ENCODE measurements around the gene CERKL.

The CERKL gene

DNA sequence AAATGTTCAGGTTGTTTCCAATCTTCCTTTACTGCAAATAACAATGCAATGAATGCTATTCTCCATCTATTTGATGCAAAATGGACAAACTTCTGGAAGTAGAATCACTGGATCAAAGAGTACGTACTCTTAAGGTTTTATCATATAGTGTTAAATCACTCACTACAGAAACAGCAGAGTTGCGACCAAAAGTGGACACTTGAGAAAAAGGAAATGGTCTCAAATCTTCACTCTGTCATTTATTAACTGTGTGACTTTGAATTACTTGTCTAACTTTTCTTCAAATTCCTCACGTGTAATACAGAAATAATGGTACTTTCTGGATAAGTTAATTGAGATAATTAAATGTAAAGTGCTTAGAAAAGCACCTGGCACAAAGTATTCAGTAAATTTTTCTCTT lies 78.1 kb downstream of the CERKL start:
- Histone ChIP-seq H3K9me3 (ENCODE audit: control insufficient read depth in 1 of 2, low read length in 2 of 2) (no peaks in the 10 kb centered on the region), H3K9ac (ENCODE audit: low read depth in 1 of 2, low read length in 2 of 2) (no peak overlapping the region), H3K27me3 (ENCODE audit: control insufficient read depth in 1 of 2, insufficient read depth in 2 of 2, low read length in 2 of 2) (no peaks in the 10 kb centered on the region), H3K36me3 (ENCODE audit: control insufficient read depth in 1 of 2, insufficient read depth in 2 of 2, low read length in 2 of 2) (no peaks in the 10 kb centered on the region), H3K27ac (ENCODE audit: low read depth, low read length) (no peak overlapping the region), H3K4me3 (ENCODE audit: low read depth in 1 of 2, low read length in 2 of 2) (no peak overlapping the region), H3K4me1 (ENCODE audit: control insufficient read depth in 1 of 2, insufficient read depth in 2 of 2, low read length in 2 of 2) (peaks cover 14 to 19% of the 10 kb centered on the region in 2 donors)

DNA sequence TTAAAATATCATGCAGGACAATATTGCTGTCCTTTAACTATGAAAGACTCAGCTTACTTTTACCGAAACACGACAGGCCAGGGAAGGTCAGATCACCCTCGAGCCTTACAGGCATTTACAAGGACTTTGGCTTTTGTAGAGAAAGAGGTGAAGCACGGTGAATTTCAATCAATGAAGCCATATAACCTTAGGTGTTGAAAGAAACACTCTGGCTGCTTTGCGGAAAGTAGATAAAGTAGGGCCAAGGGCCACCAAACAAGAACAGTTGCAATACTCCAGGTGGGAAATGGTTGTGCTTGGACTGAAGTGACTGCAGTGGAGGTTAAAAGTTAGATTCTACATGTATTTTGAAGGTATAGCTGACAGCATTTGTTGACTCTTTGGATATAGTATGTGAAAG lies 80.5 kb downstream of the CERKL start:
- Histone ChIP-seq H3K4me1 (ENCODE audit: control insufficient read depth in 1 of 2, insufficient read depth in 2 of 2, low read length in 2 of 2) (peaks cover 14 to 19% of the 10 kb centered on the region in 2 donors), H3K4me3 (ENCODE audit: low read depth in 1 of 2, low read length in 2 of 2) (no peak overlapping the region), H3K36me3 (ENCODE audit: control insufficient read depth in 1 of 2, insufficient read depth in 2 of 2, low read length in 2 of 2) (no peaks in the 10 kb centered on the region), H3K27me3 (ENCODE audit: control insufficient read depth in 1 of 2, insufficient read depth in 2 of 2, low read length in 2 of 2) (no peaks in the 10 kb centered on the region), H3K9me3 (ENCODE audit: control insufficient read depth in 1 of 2, low read length in 2 of 2) (no peaks in the 10 kb centered on the region), H3K9ac (ENCODE audit: low read depth in 1 of 2, low read length in 2 of 2) (no peak overlapping the region), H3K27ac (ENCODE audit: low read depth, low read length) (no peak overlapping the region)

DNA sequence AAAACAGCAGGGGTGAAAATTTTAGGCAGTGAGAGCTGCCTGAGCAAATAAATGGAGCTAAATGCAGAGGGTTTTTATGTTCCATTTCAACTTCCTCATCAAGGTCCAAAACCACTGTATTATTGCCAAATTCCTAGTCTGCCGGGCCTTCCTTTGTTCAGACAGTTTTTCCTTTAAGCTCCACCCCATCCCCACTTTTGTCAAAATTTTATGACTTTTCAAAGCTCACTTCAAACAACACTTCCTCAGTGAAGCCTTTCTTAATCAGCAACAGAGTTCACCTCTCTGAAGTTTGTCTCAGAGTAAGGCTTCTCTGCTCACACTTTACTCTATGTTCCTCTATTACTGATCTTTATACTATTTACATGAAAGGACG lies 81.3 kb downstream of the CERKL start:
- Histone ChIP-seq H3K9me3 (ENCODE audit: control insufficient read depth in 1 of 2, low read length in 2 of 2) (no peaks in the 10 kb centered on the region), H3K9ac (ENCODE audit: low read depth in 1 of 2, low read length in 2 of 2) (peak overlapping the region in 1 of 2 donors; percentile 10), H3K4me1 (ENCODE audit: control insufficient read depth in 1 of 2, insufficient read depth in 2 of 2, low read length in 2 of 2) (peaks cover 14 to 19% of the 10 kb centered on the region in 2 donors), H3K4me3 (ENCODE audit: low read depth in 1 of 2, low read length in 2 of 2) (no peak overlapping the region), H3K36me3 (ENCODE audit: control insufficient read depth in 1 of 2, insufficient read depth in 2 of 2, low read length in 2 of 2) (no peaks in the 10 kb centered on the region), H3K27me3 (ENCODE audit: control insufficient read depth in 1 of 2, insufficient read depth in 2 of 2, low read length in 2 of 2) (no peaks in the 10 kb centered on the region), H3K27ac (ENCODE audit: low read depth, low read length) (no peak overlapping the region)

DNA sequence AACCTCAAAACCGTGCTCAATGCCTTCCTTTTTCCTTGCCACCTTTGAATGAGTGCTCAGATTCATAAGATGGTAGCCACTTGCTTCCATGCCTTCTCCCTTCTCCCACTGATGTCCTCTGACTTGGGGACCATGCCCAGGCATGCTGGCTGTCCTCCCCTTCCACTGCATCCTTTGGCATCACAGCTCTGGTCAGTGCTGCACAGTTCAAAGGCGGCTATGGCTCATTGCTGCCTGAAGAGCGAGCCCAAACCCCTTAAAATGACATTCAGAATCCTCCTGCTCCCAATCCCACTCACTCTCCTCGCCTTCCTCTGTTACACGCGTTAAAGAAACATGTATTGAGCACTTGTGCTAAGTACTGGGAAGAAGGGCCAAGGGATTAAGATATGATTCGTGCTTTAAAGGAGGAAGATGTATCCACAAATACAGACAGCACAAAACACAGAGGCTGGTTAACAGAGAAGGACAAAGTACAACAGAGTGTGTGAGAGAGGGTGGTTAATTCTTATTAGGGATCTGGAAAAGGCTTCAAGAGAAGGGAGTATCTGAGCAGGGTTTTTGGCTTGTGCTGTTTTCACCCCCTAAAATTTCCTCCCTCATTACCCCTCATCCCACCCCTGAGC lies 81.8 kb downstream of the CERKL start:
- Histone ChIP-seq H3K36me3 (ENCODE audit: control insufficient read depth in 1 of 2, insufficient read depth in 2 of 2, low read length in 2 of 2) (no peaks in the 10 kb centered on the region), H3K9me3 (ENCODE audit: control insufficient read depth in 1 of 2, low read length in 2 of 2) (no peaks in the 10 kb centered on the region), H3K4me3 (ENCODE audit: low read depth in 1 of 2, low read length in 2 of 2) (no peak overlapping the region), H3K4me1 (ENCODE audit: control insufficient read depth in 1 of 2, insufficient read depth in 2 of 2, low read length in 2 of 2) (peaks cover 14 to 19% of the 10 kb centered on the region in 2 donors), H3K27me3 (ENCODE audit: control insufficient read depth in 1 of 2, insufficient read depth in 2 of 2, low read length in 2 of 2) (no peaks in the 10 kb centered on the region), H3K27ac (ENCODE audit: low read depth, low read length) (no peak overlapping the region), H3K9ac (ENCODE audit: low read depth in 1 of 2, low read length in 2 of 2) (peak overlapping the region; percentile 10 to 33)

DNA sequence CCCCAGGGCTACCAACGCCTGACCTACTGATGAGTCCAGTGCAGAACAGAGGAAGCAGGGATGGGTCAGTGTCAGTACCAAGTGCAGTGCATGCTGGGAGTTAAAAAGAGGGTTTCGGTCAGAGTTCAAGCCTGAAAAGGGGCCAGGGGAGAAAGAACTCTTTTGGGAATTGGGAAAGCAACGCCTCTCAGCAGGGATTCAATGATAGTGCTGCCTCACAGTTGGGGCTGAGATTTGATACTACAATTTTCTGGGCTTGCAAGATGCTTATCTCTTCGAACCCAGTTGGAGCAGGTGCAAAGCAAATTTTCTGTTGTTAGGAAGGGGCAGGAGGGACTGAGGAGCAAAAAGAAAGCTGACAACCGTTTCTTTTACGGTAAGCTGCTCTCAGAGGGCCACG lies 82.6 kb downstream of the CERKL start:
- Histone ChIP-seq H3K27me3 (ENCODE audit: control insufficient read depth in 1 of 2, insufficient read depth in 2 of 2, low read length in 2 of 2) (no peaks in the 10 kb centered on the region), H3K4me1 (ENCODE audit: control insufficient read depth in 1 of 2, insufficient read depth in 2 of 2, low read length in 2 of 2) (peaks cover 14 to 19% of the 10 kb centered on the region in 2 donors), H3K36me3 (ENCODE audit: control insufficient read depth in 1 of 2, insufficient read depth in 2 of 2, low read length in 2 of 2) (no peaks in the 10 kb centered on the region), H3K27ac (ENCODE audit: low read depth, low read length) (no peak overlapping the region), H3K9ac (ENCODE audit: low read depth in 1 of 2, low read length in 2 of 2) (no peak overlapping the region), H3K9me3 (ENCODE audit: control insufficient read depth in 1 of 2, low read length in 2 of 2) (no peaks in the 10 kb centered on the region), H3K4me3 (ENCODE audit: low read depth in 1 of 2, low read length in 2 of 2) (no peak overlapping the region)

DNA sequence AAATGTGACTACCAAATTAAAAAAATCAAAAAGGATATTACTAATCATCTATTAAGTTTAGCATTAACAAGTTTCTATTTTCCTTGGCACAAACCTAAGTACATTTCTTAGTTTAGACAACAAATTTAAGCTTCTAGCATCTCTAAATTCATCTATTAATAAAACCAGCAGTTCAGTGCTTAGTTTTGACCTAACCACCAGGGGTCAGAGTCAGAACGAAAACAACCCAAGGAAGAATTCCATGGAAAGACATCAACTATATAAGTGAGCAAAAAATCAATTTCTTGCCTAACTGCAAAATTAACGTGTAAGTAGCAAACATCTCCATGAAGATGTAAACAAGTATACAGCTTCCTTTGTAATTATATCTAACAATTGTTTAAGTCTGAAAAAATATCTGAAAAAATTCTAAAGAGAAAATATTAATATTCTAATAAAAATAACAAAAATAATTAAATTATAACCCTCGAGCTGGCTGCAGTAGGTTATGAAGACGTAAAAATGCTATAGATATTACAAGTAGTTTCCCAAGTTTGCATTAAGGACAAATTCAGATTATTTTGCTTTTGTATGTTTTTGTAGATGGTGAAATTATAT lies 83.7 kb downstream of the CERKL start:
- no peak overlapping the region for H3K4me3 ChIP-seq (ENCODE audit: low read depth in 1 of 2, low read length in 2 of 2)
- no peak overlapping the region for H3K9ac ChIP-seq (ENCODE audit: low read depth in 1 of 2, low read length in 2 of 2)
- H3K27ac ChIP-seq (ENCODE audit: low read depth, low read length) = no peak overlapping the region
- no peaks in the 10 kb centered on the region for H3K36me3 ChIP-seq (ENCODE audit: control insufficient read depth in 1 of 2, insufficient read depth in 2 of 2, low read length in 2 of 2)
- H3K4me1 ChIP-seq (ENCODE audit: control insufficient read depth in 1 of 2, insufficient read depth in 2 of 2, low read length in 2 of 2) = peaks cover 14 to 19% of the 10 kb centered on the region in 2 donors
- no peaks in the 10 kb centered on the region for H3K27me3 ChIP-seq (ENCODE audit: control insufficient read depth in 1 of 2, insufficient read depth in 2 of 2, low read length in 2 of 2)
- H3K9me3 ChIP-seq (ENCODE audit: control insufficient read depth in 1 of 2, low read length in 2 of 2) = no peaks in the 10 kb centered on the region

DNA sequence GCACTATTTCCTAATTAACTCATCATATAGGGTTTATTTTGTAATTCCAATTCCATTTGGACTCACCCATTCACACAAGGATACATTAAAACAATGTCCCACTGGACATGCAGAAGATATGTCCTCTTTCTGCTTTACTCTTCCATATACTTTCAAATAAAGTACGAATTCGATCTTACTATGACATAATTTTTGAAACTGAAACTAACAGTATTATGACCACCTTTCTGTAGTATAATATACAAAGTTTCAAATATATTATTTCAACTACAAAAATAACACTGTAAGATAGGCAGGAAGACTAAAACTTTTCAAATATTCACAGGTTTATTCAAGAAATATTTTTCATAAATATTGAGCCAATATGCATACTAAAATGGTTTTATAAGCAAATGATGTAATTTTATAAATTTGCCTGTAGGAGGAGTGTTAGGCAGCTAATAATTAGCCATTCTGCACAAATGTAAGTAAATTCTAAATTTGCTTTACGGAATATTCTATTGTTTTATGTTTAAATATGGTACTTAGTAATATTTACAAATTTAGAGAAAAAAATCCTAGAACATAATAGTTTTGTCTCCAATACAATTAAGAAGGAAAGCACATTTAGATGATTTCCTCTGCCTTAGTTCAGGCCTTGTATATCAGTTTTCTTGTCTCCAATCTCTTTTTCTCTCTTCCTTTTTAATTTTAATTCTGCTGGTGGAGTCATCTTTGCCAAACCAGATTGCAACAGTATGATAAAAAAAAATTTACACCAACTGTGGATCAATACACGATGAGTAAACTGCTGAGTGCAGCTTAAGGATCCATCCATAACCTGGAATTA lies 85.9 kb downstream of the CERKL start:
- H3K9me3 ChIP-seq (ENCODE audit: control insufficient read depth in 1 of 2, low read length in 2 of 2) = no peaks in the 10 kb centered on the region
- H3K4me3 ChIP-seq (ENCODE audit: low read depth in 1 of 2, low read length in 2 of 2) = no peak overlapping the region
- H3K4me1 ChIP-seq (ENCODE audit: control insufficient read depth in 1 of 2, insufficient read depth in 2 of 2, low read length in 2 of 2) = peaks cover 7 to 16% of the 10 kb centered on the region in 2 donors
- no peaks in the 10 kb centered on the region for H3K27me3 ChIP-seq (ENCODE audit: control insufficient read depth in 1 of 2, insufficient read depth in 2 of 2, low read length in 2 of 2)
- no peak overlapping the region for H3K27ac ChIP-seq (ENCODE audit: low read depth, low read length)
- no peaks in the 10 kb centered on the region for H3K36me3 ChIP-seq (ENCODE audit: control insufficient read depth in 1 of 2, insufficient read depth in 2 of 2, low read length in 2 of 2)
- H3K9ac ChIP-seq (ENCODE audit: low read depth in 1 of 2, low read length in 2 of 2) = no peak overlapping the region

DNA sequence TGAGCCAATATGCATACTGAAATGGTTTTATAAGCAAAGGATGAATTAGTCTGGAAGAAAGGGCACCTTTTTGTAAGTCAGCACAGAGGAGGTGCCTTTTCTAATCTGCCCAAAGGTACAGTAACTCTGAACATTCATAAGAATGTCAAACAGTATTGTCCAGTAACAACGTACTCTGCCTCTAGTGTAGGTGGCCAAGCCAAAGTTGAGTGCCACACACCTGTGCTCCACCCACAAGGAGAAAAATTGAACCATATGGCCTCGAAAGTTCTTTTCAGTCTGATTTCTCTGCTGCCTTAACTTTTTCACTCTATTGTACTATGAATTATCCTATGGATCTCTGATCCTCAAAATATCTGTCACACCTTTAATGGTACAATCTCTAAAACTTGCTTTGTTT lies 86.8 kb downstream of the CERKL start:
- H3K4me1 ChIP-seq (ENCODE audit: control insufficient read depth in 1 of 2, insufficient read depth in 2 of 2, low read length in 2 of 2) = peaks cover 4 to 8% of the 10 kb centered on the region in 2 donors
- no peak overlapping the region for H3K9ac ChIP-seq (ENCODE audit: low read depth in 1 of 2, low read length in 2 of 2)
- no peaks in the 10 kb centered on the region for H3K9me3 ChIP-seq (ENCODE audit: control insufficient read depth in 1 of 2, low read length in 2 of 2)
- no peaks in the 10 kb centered on the region for H3K27me3 ChIP-seq (ENCODE audit: control insufficient read depth in 1 of 2, insufficient read depth in 2 of 2, low read length in 2 of 2)
- no peak overlapping the region for H3K4me3 ChIP-seq (ENCODE audit: low read depth in 1 of 2, low read length in 2 of 2)
- no peaks in the 10 kb centered on the region for H3K36me3 ChIP-seq (ENCODE audit: control insufficient read depth in 1 of 2, insufficient read depth in 2 of 2, low read length in 2 of 2)
- no peak overlapping the region for H3K27ac ChIP-seq (ENCODE audit: low read depth, low read length)

DNA sequence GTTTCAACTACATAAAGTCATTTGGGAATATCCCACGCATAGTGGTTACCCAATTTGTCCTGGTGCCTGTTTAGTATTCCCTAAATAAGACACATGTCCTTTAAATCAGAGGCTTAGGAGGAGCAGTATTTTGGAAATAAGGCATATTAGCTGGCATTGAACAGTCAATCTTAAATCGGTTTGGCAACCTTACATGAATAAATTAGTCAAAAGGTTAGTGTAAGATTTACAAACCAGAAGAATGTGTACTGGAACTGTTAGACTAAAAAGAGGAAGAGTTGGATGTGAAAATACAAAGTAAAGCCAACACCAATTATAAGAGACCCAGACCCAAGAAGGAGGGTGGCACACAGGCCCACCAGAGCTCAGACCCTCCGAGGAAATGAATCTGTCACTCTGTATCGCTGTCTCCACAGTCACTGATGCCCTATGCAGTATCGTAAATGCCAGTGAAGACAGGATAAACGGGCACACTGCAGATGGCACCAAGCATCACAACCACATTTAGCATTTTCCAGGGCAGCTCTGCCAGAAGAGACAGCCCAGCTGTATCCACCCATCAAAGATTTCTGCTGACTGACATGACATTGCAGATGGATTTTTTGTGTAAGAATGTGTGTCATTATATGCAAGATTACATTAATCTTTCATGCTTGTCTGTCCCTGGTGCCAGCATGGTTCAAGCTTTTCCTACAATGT lies 90.4 kb downstream of the CERKL start:
- Histone ChIP-seq H3K36me3 (ENCODE audit: control insufficient read depth in 1 of 2, insufficient read depth in 2 of 2, low read length in 2 of 2) (no peaks in the 10 kb centered on the region), H3K27ac (ENCODE audit: low read depth, low read length) (no peak overlapping the region), H3K4me3 (ENCODE audit: low read depth in 1 of 2, low read length in 2 of 2) (no peak overlapping the region), H3K4me1 (ENCODE audit: control insufficient read depth in 1 of 2, insufficient read depth in 2 of 2, low read length in 2 of 2) (no peaks in the 10 kb centered on the region), H3K27me3 (ENCODE audit: control insufficient read depth in 1 of 2, insufficient read depth in 2 of 2, low read length in 2 of 2) (no peaks in the 10 kb centered on the region), H3K9me3 (ENCODE audit: control insufficient read depth in 1 of 2, low read length in 2 of 2) (no peaks in the 10 kb centered on the region), H3K9ac (ENCODE audit: low read depth in 1 of 2, low read length in 2 of 2) (no peak overlapping the region)

All from duodenal mucosa (tissue), 2 donors.